ENCODE results near the gene GMPPB.
"Not testable (repeated sequence)": the region's sequence is repeated elsewhere in the genome, so short reads cannot be mapped to it uniquely, and the experiment has no call there.

DNA sequence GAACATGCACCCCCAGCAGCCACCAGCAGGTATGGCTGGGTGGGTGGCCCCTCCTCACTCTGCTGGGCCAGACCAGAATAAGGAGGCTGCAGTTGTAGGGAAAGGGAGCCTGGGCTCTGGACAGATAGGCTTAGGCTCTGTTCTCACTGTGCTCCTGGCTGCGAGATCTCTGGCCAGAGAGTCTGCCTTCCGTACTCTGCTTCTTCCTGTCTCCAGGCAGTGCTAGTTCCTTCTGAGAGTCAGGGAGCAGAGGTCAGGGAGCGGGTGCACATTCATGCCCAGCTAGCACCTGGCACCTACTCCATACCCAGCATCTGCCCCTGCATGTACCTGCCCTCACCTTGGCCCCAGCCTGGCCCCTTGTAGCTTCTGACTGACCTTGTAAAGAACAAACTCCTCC is 32.3 kb downstream of the GMPPB start:
- TF ChIP-seq, protein P1, sequence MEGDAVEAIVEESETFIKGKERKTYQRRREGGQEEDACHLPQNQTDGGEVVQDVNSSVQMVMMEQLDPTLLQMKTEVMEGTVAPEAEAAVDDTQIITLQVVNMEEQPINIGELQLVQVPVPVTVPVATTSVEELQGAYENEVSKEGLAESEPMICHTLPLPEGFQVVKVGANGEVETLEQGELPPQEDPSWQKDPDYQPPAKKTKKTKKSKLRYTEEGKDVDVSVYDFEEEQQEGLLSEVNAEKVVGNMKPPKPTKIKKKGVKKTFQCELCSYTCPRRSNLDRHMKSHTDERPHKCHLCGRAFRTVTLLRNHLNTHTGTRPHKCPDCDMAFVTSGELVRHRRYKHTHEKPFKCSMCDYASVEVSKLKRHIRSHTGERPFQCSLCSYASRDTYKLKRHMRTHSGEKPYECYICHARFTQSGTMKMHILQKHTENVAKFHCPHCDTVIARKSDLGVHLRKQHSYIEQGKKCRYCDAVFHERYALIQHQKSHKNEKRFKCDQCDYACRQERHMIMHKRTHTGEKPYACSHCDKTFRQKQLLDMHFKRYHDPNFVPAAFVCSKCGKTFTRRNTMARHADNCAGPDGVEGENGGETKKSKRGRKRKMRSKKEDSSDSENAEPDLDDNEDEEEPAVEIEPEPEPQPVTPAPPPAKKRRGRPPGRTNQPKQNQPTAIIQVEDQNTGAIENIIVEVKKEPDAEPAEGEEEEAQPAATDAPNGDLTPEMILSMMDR (IDR thresholded peaks at IDR 0.05; ENCODE audit: low read depth, low read length, poor library complexity, severe bottlenecking) = not testable (repeated sequence)
- not testable (repeated sequence) for TF ChIP-seq EZH2phosphoT487 (IDR thresholded peaks at IDR 0.05; ENCODE audit: borderline replicate concordance, low read length)
